Sciatic nerve (tissue), 2 donors: Measurements from ENCODE around the gene PET100. TPM values are rescaled to one million over a fixed set of nuclear protein-coding genes. Genes with fewer than 3 reads are reported as not detected.

Experiments
- ATAC-seq: fragments of 200-7000 bp; cut with Tn5 transposase; one replicate; pipeline ENCODE4 v1.9.1; 2020; ENCODE audit warnings: mild to moderate bottlenecking, moderate library complexity
- DNase-seq: peaks from one replicate; pipeline ENCODE4 v3.0.0-alpha.2; 2020; ENCODE audit warnings: low spot score
- intact Hi-C: fragments of 100-400 bp; cut with DNase I; formaldehyde crosslinking; loops from one replicate; pipeline ENCODE4 v1.14.2; 2022
- total RNA-seq: library from RNA; stranded (reverse); fragmentation: NEBNext Ultra II Directional; extraction: Animal tissue kit (Norgen Biotek cat#: 25700); gene quantifications from one replicate; pipeline ENCODE4 v1.2.1, GENCODE V29; 2021
- donor health status: DM: no; HTN: no; CAD: no.
- donor health status: DM: no; HTN: no; CAD: no.

PET100 gene
- total RNA-seq, 1 donor from 2014 or later, result 95.1 TPM

GRCh38 chr19:7610491-7611240, 18.9 kb upstream of the PET100 start:
- DNase-seq (no peak), ATAC-seq (no peak)
- intact Hi-C loops, result no loop called here

- intact Hi-C loops, result no loop called here
- ATAC-seq, result no peak
- DNase-seq, result no peak
Measured at GRCh38 chr19:7611541-7612279, 17.9 kb upstream of the PET100 start.

GRCh38 chr19:7612282-7613274, 17.0 kb upstream of the PET100 start:
- intact Hi-C loops, result no loop called here
- ATAC-seq (no peak), DNase-seq (no peak)

- intact Hi-C loops, result no loop called here
- ATAC-seq (no peak), DNase-seq (no peak)
Measured at GRCh38 chr19:7614859-7615741, 14.5 kb upstream of the PET100 start.

GRCh38 chr19:7617172-7617571, 12.4 kb upstream of the PET100 start:
- intact Hi-C loops, result no loop called here
- no peak for ATAC-seq
- no peak for DNase-seq

GRCh38 chr19:7617735-7618134, 11.9 kb upstream of the PET100 start:
- intact Hi-C loops, result no loop called here
- DNase-seq (no peak), ATAC-seq (no peak)

- no peak for ATAC-seq
- DNase-seq, result no peak
- intact Hi-C loops, result no loop called here
Measured at GRCh38 chr19:7618348-7618747, 11.2 kb upstream of the PET100 start.

- DNase-seq (no peak), ATAC-seq (peak; percentile 22)
- intact Hi-C loops, result no loop called here
Measured at GRCh38 chr19:7618771-7619510, 10.7 kb upstream of the PET100 start.

- DNase-seq (no peak), ATAC-seq (no peak)
- intact Hi-C loops, result no loop called here
Measured at GRCh38 chr19:7619671-7620441, 9.7 kb upstream of the PET100 start.

GRCh38 chr19:7620442-7621412, 8.9 kb upstream of the PET100 start:
- ATAC-seq (no peak), DNase-seq (no peak)
- intact Hi-C loops, result no loop called here

GRCh38 chr19:7622933-7623685, 6.5 kb upstream of the PET100 start:
- intact Hi-C loops, result no loop called here
- no peak for DNase-seq
- no peak for ATAC-seq

- intact Hi-C loops, result no loop called here
- ATAC-seq (no peak), DNase-seq (no peak)
Measured at GRCh38 chr19:7623725-7624603, 5.6 kb upstream of the PET100 start.

GRCh38 chr19:7624810-7625209, 4.8 kb upstream of the PET100 start:
- intact Hi-C loops, result no loop called here
- DNase-seq (no peak), ATAC-seq (no peak)

- DNase-seq (no peak), ATAC-seq (no peak)
- intact Hi-C loops, result no loop called here
Measured at GRCh38 chr19:7625763-7626372, 3.7 kb upstream of the PET100 start.
